MG63 (cell line): ENCODE results near the gene PTPN1. TPM values are rescaled to one million over a fixed set of nuclear protein-coding genes. Genes with fewer than 3 reads are reported as not detected.

Source experiments
- total RNA-seq: library from RNA; depleted of rRNA; stranded (reverse); fragments of >200 nt; shearing (Covaris generic); gene quantifications from 2 replicates; pipeline ENCODE4 v1.2.3, GENCODE V29; 2014; ENCODE audit warnings: low replicate concordance; rRNA removed

Gene PTPN1
- total RNA-seq, 1 experiment from 2014 or later = 37.1 TPM

Other genes with a start within 250 kb of the PTPN1 start
- 0.07 TPM in 1 of 2 replicates, not detected in the other for gene RIPOR3, start 181.2 kb downstream of the PTPN1 start, total RNA-seq
- 2.0 and 2.4 TPM in 2 replicates for gene PARD6B, start 221.2 kb downstream of the PTPN1 start, total RNA-seq